DMS53 treated with DMSO at 0.1 percent for 48 hours (cell line): ENCODE data around the gene KIF6.
"Not testable (repeated sequence)": the region's sequence is repeated elsewhere in the genome, so short reads cannot be mapped to it uniquely, and the experiment has no call there.

ENCODE experiments used
- DNase-seq: peaks from one replicate; lab custom pipeline; 2025; ENCODE audit not compliant: unreplicated experiment; lab: John Stamatoyannopoulos, UW

KIF6 gene

GRCh38 chr6:39723350-39723749 is 1.9 kb downstream of the KIF6 start:
- DNase-seq: not testable (repeated sequence)

GRCh38 chr6:39714802-39715201 is 10.4 kb downstream of the KIF6 start:
- DNase-seq: no peak

GRCh38 chr6:39707962-39708683 is 17.1 kb downstream of the KIF6 start:
- DNase-seq: no peak

GRCh38 chr6:39706819-39707335 is 18.3 kb downstream of the KIF6 start:
- no peak for DNase-seq

GRCh38 chr6:39702265-39702664 is 22.9 kb downstream of the KIF6 start:
- no peak for DNase-seq

- no peak for DNase-seq
Observed at GRCh38 chr6:39700362-39700761, 24.8 kb downstream of the KIF6 start.

- DNase-seq: no peak
Observed at GRCh38 chr6:39698789-39699188, 26.4 kb downstream of the KIF6 start.

- DNase-seq: no peak
Observed at GRCh38 chr6:39696986-39697788, 28.0 kb downstream of the KIF6 start.

- DNase-seq: no peak
Observed at GRCh38 chr6:39695447-39695846, 29.8 kb downstream of the KIF6 start.

GRCh38 chr6:39693206-39693605 is 32.0 kb downstream of the KIF6 start:
- DNase-seq: no peak

GRCh38 chr6:39688494-39688893 is 36.7 kb downstream of the KIF6 start:
- DNase-seq: no peak

- no peak for DNase-seq
Observed at GRCh38 chr6:39686976-39687375, 38.2 kb downstream of the KIF6 start.

GRCh38 chr6:39685938-39686337 is 39.3 kb downstream of the KIF6 start:
- DNase-seq: no peak

- DNase-seq: no peak
Observed at GRCh38 chr6:39685489-39685826, 39.8 kb downstream of the KIF6 start.

- DNase-seq: no peak
Observed at GRCh38 chr6:39684790-39685488, 40.3 kb downstream of the KIF6 start.

GRCh38 chr6:39681674-39682121 is 43.5 kb downstream of the KIF6 start:
- no peak for DNase-seq

- DNase-seq: no peak
Observed at GRCh38 chr6:39678914-39679313, 46.3 kb downstream of the KIF6 start.

- DNase-seq: not testable (repeated sequence)
Observed at GRCh38 chr6:39677318-39677717, 47.9 kb downstream of the KIF6 start.

GRCh38 chr6:39670519-39670918 is 54.7 kb downstream of the KIF6 start:
- DNase-seq: no peak

- DNase-seq: no peak
Observed at GRCh38 chr6:39669973-39670342, 55.2 kb downstream of the KIF6 start.

- DNase-seq: no peak
Observed at GRCh38 chr6:39669207-39669972, 55.8 kb downstream of the KIF6 start.
